OCI-LY1 (cell line): ENCODE measurements around the gene STAT4.

ENCODE experiments used
- H2AFZ ChIP-seq: fragments of 200-600 bp; sonication (generic), shearing (Covaris generic); 2 replicates; pipeline ENCODE4 v1.6.0; 2014; ENCODE audit warnings: antibody characterized with exemption, mild to moderate bottlenecking, low read length
- H3F3A ChIP-seq: fragments of 200-600 bp; sonication (generic), shearing (Covaris generic); 2 replicates; pipeline ENCODE4 v1.6.0; 2014; ENCODE audit warnings: mild to moderate bottlenecking, antibody characterized with exemption, low read length, moderate library complexity; ENCODE audit not compliant: insufficient read depth
- H3K27ac ChIP-seq: fragments of 200-600 bp; sonication (generic); 2 replicates; pipeline ENCODE4 v1.5.1; 2014; ENCODE audit warnings: low read length, mixed run types, mild to moderate bottlenecking, low read depth; ENCODE audit not compliant: poor library complexity, severe bottlenecking
- H3K27me3 ChIP-seq: fragments of 200-600 bp; sonication (generic); 2 replicates; pipeline ENCODE4 v1.6.0; 2014; ENCODE audit warnings: antibody characterized with exemption, mild to moderate bottlenecking, low read length, moderate library complexity; ENCODE audit not compliant: insufficient read depth
- H3K36me3 ChIP-seq: fragments of 200-600 bp; sonication (generic); 2 replicates; pipeline ENCODE4 v1.6.1; 2014; ENCODE audit warnings: mild to moderate bottlenecking, antibody characterized with exemption, low read length, moderate library complexity, mixed read lengths; ENCODE audit not compliant: insufficient read depth
- H3K4me1 ChIP-seq: fragments of 200-600 bp; sonication (generic); 2 replicates; pipeline ENCODE4 v1.5.1; 2014; ENCODE audit warnings: mild to moderate bottlenecking, low read length, moderate library complexity; ENCODE audit not compliant: insufficient read depth, severe bottlenecking
- H3K4me2 ChIP-seq: fragments of 200-600 bp; sonication (generic), shearing (Covaris generic); 2 replicates; pipeline ENCODE4 v1.6.1; 2014; ENCODE audit warnings: low read length
- H3K4me3 ChIP-seq: fragments of 200-600 bp; sonication (generic); 2 replicates; pipeline ENCODE4 v1.5.1; 2014; ENCODE audit warnings: low read length, low read depth, mild to moderate bottlenecking, mixed read lengths; ENCODE audit not compliant: poor library complexity, severe bottlenecking
- H3K79me2 ChIP-seq: fragments of 200-600 bp; shearing (Covaris generic); 2 replicates; pipeline ENCODE4 v1.6.1; 2016; ENCODE audit warnings: mixed run types, low read length, mixed read lengths; ENCODE audit not compliant: insufficient read depth
- H3K9ac ChIP-seq: fragments of 200-600 bp; sonication (generic), shearing (Covaris generic); 2 replicates; pipeline ENCODE4 v1.6.1; 2014; ENCODE audit warnings: mild to moderate bottlenecking, low read length, mixed read lengths
- H3K9me2 ChIP-seq: fragments of 200-600 bp; sonication (generic), shearing (Covaris generic); 2 replicates; pipeline ENCODE4 v1.6.1; 2014; ENCODE audit warnings: low read depth, mild to moderate bottlenecking, low read length, mixed read lengths
- H3K9me3 ChIP-seq: fragments of 200-600 bp; shearing (Covaris generic); 2 replicates; pipeline ENCODE4 v1.6.1; 2014; ENCODE audit warnings: low read length, mixed read lengths
- H4K20me1 ChIP-seq: fragments of 200-600 bp; sonication (generic), shearing (Covaris generic); 2 replicates; pipeline ENCODE4 v1.6.0; 2016; ENCODE audit warnings: mild to moderate bottlenecking, low read length; ENCODE audit not compliant: insufficient read depth
- CTCF ChIP-seq: fragments of 200-600 bp; sonication (generic), shearing (Covaris generic); IDR thresholded peaks from 2 replicates; pipeline ENCODE4 v1.5.1; 2017; ENCODE audit warnings: mild to moderate bottlenecking, antibody characterized with exemption, low read length, moderate library complexity, mixed read lengths
- EZH2 ChIP-seq: fragments of 200-600 bp; sonication (generic), shearing (Covaris generic); IDR thresholded peaks from 2 replicates; pipeline ENCODE4 v1.8.0; 2017; ENCODE audit warnings: borderline replicate concordance, mixed run types, mild to moderate bottlenecking, antibody characterized with exemption, low read length, moderate library complexity, mixed read lengths

Gene STAT4

GRCh38 chr2:191115391-191115790, 35.4 kb downstream of the STAT4 start:
- Histone ChIP-seq H3K27me3 (no peaks in the 10 kb centered on the region), H3K9me2 (no peaks in the 10 kb centered on the region), H3K36me3 (no peaks in the 10 kb centered on the region), H3K4me3 (no peak overlapping the region), H3K27ac (no peak overlapping the region), H3K9ac (no peak overlapping the region), H3K79me2 (no peaks in the 10 kb centered on the region), H4K20me1 (no peaks in the 10 kb centered on the region), H3K9me3 (no peaks in the 10 kb centered on the region), H3K4me1 (no peaks in the 10 kb centered on the region), H3F3A (no peaks in the 10 kb centered on the region), H3K4me2 (no peak overlapping the region), H2AFZ (no peak overlapping the region)
- TF ChIP-seq CTCF = no peak
- no peak for TF ChIP-seq EZH2

- Histone ChIP-seq H3K4me2 (no peak overlapping the region), H4K20me1 (no peaks in the 10 kb centered on the region), H3K79me2 (no peaks in the 10 kb centered on the region), H3K9me2 (no peaks in the 10 kb centered on the region), H3K9ac (no peak overlapping the region), H3K27me3 (no peaks in the 10 kb centered on the region), H3K27ac (no peak overlapping the region), H2AFZ (no peak overlapping the region), H3K4me3 (no peak overlapping the region), H3K4me1 (no peaks in the 10 kb centered on the region), H3K36me3 (no peaks in the 10 kb centered on the region), H3K9me3 (no peaks in the 10 kb centered on the region), H3F3A (no peaks in the 10 kb centered on the region)
- TF ChIP-seq EZH2 = no peak
- no peak for TF ChIP-seq CTCF
Observed at GRCh38 chr2:191114403-191114886, 36.3 kb downstream of the STAT4 start.

- H3K36me3 ChIP-seq = no peaks in the 10 kb centered on the region
- H3K4me3 ChIP-seq = no peak overlapping the region
- H4K20me1 ChIP-seq = no peaks in the 10 kb centered on the region
- no peaks in the 10 kb centered on the region for H3F3A ChIP-seq
- H3K27ac ChIP-seq = no peak overlapping the region
- H3K9ac ChIP-seq = no peak overlapping the region
- H3K4me2 ChIP-seq = no peak overlapping the region
- no peaks in the 10 kb centered on the region for H3K79me2 ChIP-seq
- H3K27me3 ChIP-seq = no peaks in the 10 kb centered on the region
- no peaks in the 10 kb centered on the region for H3K4me1 ChIP-seq
- no peak for TF ChIP-seq EZH2
- no peak for TF ChIP-seq CTCF
- H2AFZ ChIP-seq = no peak overlapping the region
- no peaks in the 10 kb centered on the region for H3K9me2 ChIP-seq
- no peaks in the 10 kb centered on the region for H3K9me3 ChIP-seq
Observed at GRCh38 chr2:191113761-191114160, 37.0 kb downstream of the STAT4 start.
